GM18867 (cell line): ENCODE data around the gene ASPSCR1.

Experiments
- ATAC-seq: cut with Tn5 transposase; IDR thresholded peaks from one replicate; pipeline ENCODE4 v1.9.1; 2021; ENCODE audit warnings: mild to moderate bottlenecking, moderate library complexity; ENCODE audit not compliant: unreplicated experiment

Gene ASPSCR1

GRCh38 chr17:82011617-82012187 lies 34.3 kb downstream of the ASPSCR1 start:
- no peak for ATAC-seq

- no peak for ATAC-seq
Observed at GRCh38 chr17:82012261-82012639, 34.8 kb downstream of the ASPSCR1 start.

GRCh38 chr17:82012640-82013295 lies 35.3 kb downstream of the ASPSCR1 start:
- no peak for ATAC-seq

GRCh38 chr17:82013341-82013740 lies 35.9 kb downstream of the ASPSCR1 start:
- no peak for ATAC-seq

GRCh38 chr17:82013772-82014321 lies 36.4 kb downstream of the ASPSCR1 start:
- no peak for ATAC-seq

GRCh38 chr17:82014432-82014831 lies 37.0 kb downstream of the ASPSCR1 start:
- no peak for ATAC-seq

GRCh38 chr17:82014971-82015310 lies 37.5 kb downstream of the ASPSCR1 start:
- ATAC-seq: no peak

GRCh38 chr17:82015311-82015971 lies 38.0 kb downstream of the ASPSCR1 start:
- ATAC-seq: no peak

GRCh38 chr17:82016061-82016874 lies 38.8 kb downstream of the ASPSCR1 start:
- no peak for ATAC-seq

GRCh38 chr17:82016875-82017459 lies 39.5 kb downstream of the ASPSCR1 start:
- ATAC-seq: no peak

- no peak for ATAC-seq
Observed at GRCh38 chr17:82017612-82018151, 40.3 kb downstream of the ASPSCR1 start.

- no peak for ATAC-seq
Observed at GRCh38 chr17:82018152-82018988, 40.9 kb downstream of the ASPSCR1 start.

- no peak for ATAC-seq
Observed at GRCh38 chr17:82018989-82019689, 41.7 kb downstream of the ASPSCR1 start.

GRCh38 chr17:82019690-82020571 lies 42.5 kb downstream of the ASPSCR1 start:
- no peak for ATAC-seq

GRCh38 chr17:82020572-82021106 lies 43.2 kb downstream of the ASPSCR1 start:
- no peak for ATAC-seq

- ATAC-seq: no peak
Observed at GRCh38 chr17:82021107-82021899, 43.9 kb downstream of the ASPSCR1 start.

GRCh38 chr17:82021900-82022309 lies 44.5 kb downstream of the ASPSCR1 start:
- no peak for ATAC-seq
